Astrocyte of the cerebellum (primary cell): ENCODE data around the gene PPFIA4.

ENCODE experiments used
- DNase-seq: peaks from one replicate; pipeline ENCODE4 v3.0.0-alpha.2; 2011; ENCODE audit warnings: low read depth
- H3K4me3 ChIP-seq: 2 replicates; pipeline ENCODE4 v1.5.1; 2011; ENCODE audit warnings: mild to moderate bottlenecking, low read depth, low read length, moderate library complexity
- CTCF ChIP-seq: IDR thresholded peaks from 2 replicates; pipeline ENCODE4 v1.5.1; 2012; ENCODE audit warnings: low read length, low read depth, moderate library complexity, mild to moderate bottlenecking; ENCODE audit errors: missing control alignments
- in situ Hi-C: cut with HindIII; loops from 2 replicates; pipeline ENCODE4 v1.10.0; 2017; ENCODE audit warnings: low sequenced_read_pairs

Gene PPFIA4

GRCh38 chr1:203031467-203031866 lies 5.2 kb downstream of the PPFIA4 start:
- H3K4me3 ChIP-seq = no peak overlapping the region
- in situ Hi-C loops = no loop called here
- TF ChIP-seq CTCF = no peak
- no peak for DNase-seq

- in situ Hi-C loops = no loop called here
- H3K4me3 ChIP-seq = no peak overlapping the region
- DNase-seq = no peak
- no peak for TF ChIP-seq CTCF
Observed at GRCh38 chr1:203033287-203033686, 7.0 kb downstream of the PPFIA4 start.

- no peak for DNase-seq
- in situ Hi-C loops = no loop called here
- H3K4me3 ChIP-seq = no peak overlapping the region
- TF ChIP-seq CTCF = no peak
Observed at GRCh38 chr1:203033917-203034316, 7.6 kb downstream of the PPFIA4 start.

- H3K4me3 ChIP-seq = no peak overlapping the region
- TF ChIP-seq CTCF = no peak
- DNase-seq = no peak
- in situ Hi-C loops = no loop called here
Observed at GRCh38 chr1:203034422-203035110, 8.3 kb downstream of the PPFIA4 start.

- TF ChIP-seq CTCF = no peak
- no peak for DNase-seq
- in situ Hi-C loops = no loop called here
- H3K4me3 ChIP-seq = no peak overlapping the region
Observed at GRCh38 chr1:203035111-203036000, 9.1 kb downstream of the PPFIA4 start.

- in situ Hi-C loops = no loop called here
- no peak for DNase-seq
- no peak for TF ChIP-seq CTCF
- no peak overlapping the region for H3K4me3 ChIP-seq
Observed at GRCh38 chr1:203036135-203036534, 9.8 kb downstream of the PPFIA4 start.
